Type B pancreatic cell (in vitro differentiated cells): ENCODE data around the gene TGDS. TPM values are rescaled to one million over a fixed set of nuclear protein-coding genes. Genes with fewer than 3 reads are reported as not detected.
"Not testable (repeated sequence)": the region's sequence is repeated elsewhere in the genome, so short reads cannot be mapped to it uniquely, and the experiment has no call there.

ENCODE experiments used
- DNase-seq: peaks from one replicate; pipeline ENCODE4 v3.0.0; 2021; ENCODE audit warnings: mixed read lengths; ENCODE audit not compliant: unreplicated experiment; ENCODE audit errors: extremely low spot score
- H3K27ac Mint-ChIP-seq: 2 replicates; pipeline ENCODE4 v1.8.0; 2021; ENCODE audit warnings: mild to moderate bottlenecking, mixed read lengths
- H3K27me3 Mint-ChIP-seq: 2 replicates; pipeline ENCODE4 v1.8.0; 2021; ENCODE audit warnings: mixed read lengths
- H3K36me3 Mint-ChIP-seq: 2 replicates; pipeline ENCODE4 v1.8.0; 2021; ENCODE audit warnings: mixed read lengths
- H3K4me1 Mint-ChIP-seq: one replicate; pipeline ENCODE4 v1.8.0; 2021; ENCODE audit warnings: mixed read lengths; ENCODE audit not compliant: unreplicated experiment
- H3K4me3 Mint-ChIP-seq: 2 replicates; pipeline ENCODE4 v1.8.0; 2021; ENCODE audit warnings: mild to moderate bottlenecking, mixed read lengths
- H3K9me3 Mint-ChIP-seq: 2 replicates; pipeline ENCODE4 v1.8.0; 2021; ENCODE audit warnings: mixed read lengths
- long read RNA-seq: library from polyadenylated mRNA; unstranded; transcript quantifications from one replicate; pipeline ENCODE4 v2.0.0, GENCODE V29; 2020
- total RNA-seq: library from RNA; stranded (reverse); gene quantifications from 2 replicates; pipeline ENCODE4 v1.2.1, GENCODE V29; 2021; ENCODE audit warnings: low replicate concordance
- TF ChIP-seq, protein P1 (sequence below): fragments of 200-600 bp; sonication (generic); conservative IDR thresholded peaks from 2 replicates; pipeline ENCODE4 v1.5.0; 2021; ENCODE audit warnings: antibody characterized with exemption, mild to moderate bottlenecking

The TGDS gene, protein sequence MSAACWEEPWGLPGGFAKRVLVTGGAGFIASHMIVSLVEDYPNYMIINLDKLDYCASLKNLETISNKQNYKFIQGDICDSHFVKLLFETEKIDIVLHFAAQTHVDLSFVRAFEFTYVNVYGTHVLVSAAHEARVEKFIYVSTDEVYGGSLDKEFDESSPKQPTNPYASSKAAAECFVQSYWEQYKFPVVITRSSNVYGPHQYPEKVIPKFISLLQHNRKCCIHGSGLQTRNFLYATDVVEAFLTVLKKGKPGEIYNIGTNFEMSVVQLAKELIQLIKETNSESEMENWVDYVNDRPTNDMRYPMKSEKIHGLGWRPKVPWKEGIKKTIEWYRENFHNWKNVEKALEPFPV
- 10.8 and 11.7 TPM in 2 replicates for total RNA-seq
- long read RNA-seq, transcript TGDS-201 (12 exons, 1,905 nt): major isoform, 27 of 58 reads
- long read RNA-seq, partial matches to known transcripts: 15 of 58 reads
- long read RNA-seq, other reads (novel, unspliced or antisense): 16 of 58 reads

DNA sequence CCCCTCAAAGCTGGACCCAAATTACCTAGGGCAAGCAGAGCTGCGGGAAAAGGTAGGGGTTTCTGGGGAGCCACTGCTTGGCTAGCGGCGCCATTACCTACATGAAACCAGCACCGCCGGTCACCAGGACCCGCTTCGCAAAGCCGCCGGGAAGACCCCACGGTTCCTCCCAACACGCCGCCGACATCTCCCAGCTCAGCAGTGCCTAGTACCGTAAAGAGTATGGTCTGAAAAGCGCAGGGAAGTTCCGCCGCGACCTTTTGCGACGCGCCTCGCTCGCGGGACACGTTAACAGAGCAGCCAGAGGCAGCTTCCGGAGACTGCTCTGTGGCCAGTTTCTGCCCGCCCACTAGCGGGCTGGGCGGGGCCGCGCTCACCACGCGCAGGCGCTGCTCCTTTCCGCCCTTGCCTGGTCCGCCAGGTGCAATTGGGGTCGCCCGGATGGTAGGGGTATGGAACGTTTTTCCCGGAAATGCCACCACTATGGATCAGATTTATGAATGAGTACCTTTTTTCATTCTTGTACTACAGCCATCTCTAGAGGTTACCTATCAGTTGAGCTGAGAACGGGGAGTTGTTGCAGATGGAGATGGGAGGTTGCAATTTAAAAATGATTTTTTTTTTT, at the start of gene TGDS:
TSS of gene TGDS (minus strand) at position 203 of the 625 bp plus-strand sequence. CDS start at position 187, 16 bp downstream.
- Mint-ChIP-seq H3K4me1 (peaks cover 19% of the 10 kb centered on the region), H3K27me3 (no peaks in the 10 kb centered on the region), H3K27ac (peak within 1 kb of the TSS; percentile 84), H3K4me3 (peak within 1 kb of the TSS; percentile 91), H3K36me3 (peaks cover 8% of the 10 kb centered on the region), H3K9me3 (peaks cover 9% of the 10 kb centered on the region)
- peak; percentile 86 for DNase-seq
- TF ChIP-seq, protein P1, sequence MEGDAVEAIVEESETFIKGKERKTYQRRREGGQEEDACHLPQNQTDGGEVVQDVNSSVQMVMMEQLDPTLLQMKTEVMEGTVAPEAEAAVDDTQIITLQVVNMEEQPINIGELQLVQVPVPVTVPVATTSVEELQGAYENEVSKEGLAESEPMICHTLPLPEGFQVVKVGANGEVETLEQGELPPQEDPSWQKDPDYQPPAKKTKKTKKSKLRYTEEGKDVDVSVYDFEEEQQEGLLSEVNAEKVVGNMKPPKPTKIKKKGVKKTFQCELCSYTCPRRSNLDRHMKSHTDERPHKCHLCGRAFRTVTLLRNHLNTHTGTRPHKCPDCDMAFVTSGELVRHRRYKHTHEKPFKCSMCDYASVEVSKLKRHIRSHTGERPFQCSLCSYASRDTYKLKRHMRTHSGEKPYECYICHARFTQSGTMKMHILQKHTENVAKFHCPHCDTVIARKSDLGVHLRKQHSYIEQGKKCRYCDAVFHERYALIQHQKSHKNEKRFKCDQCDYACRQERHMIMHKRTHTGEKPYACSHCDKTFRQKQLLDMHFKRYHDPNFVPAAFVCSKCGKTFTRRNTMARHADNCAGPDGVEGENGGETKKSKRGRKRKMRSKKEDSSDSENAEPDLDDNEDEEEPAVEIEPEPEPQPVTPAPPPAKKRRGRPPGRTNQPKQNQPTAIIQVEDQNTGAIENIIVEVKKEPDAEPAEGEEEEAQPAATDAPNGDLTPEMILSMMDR: peak; percentile 35

GRCh38 chr13:94641409-94641941, 45.5 kb upstream of the TGDS start:
- H3K4me3 Mint-ChIP-seq: peak overlapping the region; percentile 21
- H3K27ac Mint-ChIP-seq: peak overlapping the region; percentile 37
- peaks cover 4% of the 10 kb centered on the region for H3K9me3 Mint-ChIP-seq
- no peaks in the 10 kb centered on the region for H3K27me3 Mint-ChIP-seq
- TF ChIP-seq, protein P1: no peak
- no peak for DNase-seq
- H3K4me1 Mint-ChIP-seq: peaks cover 16% of the 10 kb centered on the region
- no peaks in the 10 kb centered on the region for H3K36me3 Mint-ChIP-seq

DNA sequence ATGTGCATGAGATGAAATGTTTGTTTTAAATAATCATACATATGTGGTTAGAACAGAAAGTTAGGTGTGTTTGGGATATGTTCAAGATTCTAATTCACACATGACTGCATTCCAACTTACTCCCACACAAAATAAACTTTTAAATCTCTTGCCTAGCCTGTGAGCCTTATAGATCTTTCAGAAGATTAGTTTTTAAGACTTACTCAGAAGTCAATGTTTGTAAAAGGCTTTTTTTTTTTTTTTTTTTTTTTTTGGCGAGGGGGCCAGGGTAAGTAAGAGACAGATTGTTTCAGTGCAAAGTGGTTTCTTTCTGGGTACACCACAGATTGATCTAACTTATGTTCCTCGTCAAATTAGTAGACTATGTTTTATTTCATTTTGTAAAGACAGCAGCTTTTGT, 44.8 kb upstream of the TGDS start:
- H3K27me3 Mint-ChIP-seq: no peaks in the 10 kb centered on the region
- H3K9me3 Mint-ChIP-seq: peaks cover 4% of the 10 kb centered on the region
- no peak for DNase-seq
- TF ChIP-seq, protein P1: no peak
- peaks cover 16% of the 10 kb centered on the region for H3K4me1 Mint-ChIP-seq
- H3K27ac Mint-ChIP-seq: no peak overlapping the region
- no peaks in the 10 kb centered on the region for H3K36me3 Mint-ChIP-seq
- peak overlapping the region; percentile 1 for H3K4me3 Mint-ChIP-seq

DNA sequence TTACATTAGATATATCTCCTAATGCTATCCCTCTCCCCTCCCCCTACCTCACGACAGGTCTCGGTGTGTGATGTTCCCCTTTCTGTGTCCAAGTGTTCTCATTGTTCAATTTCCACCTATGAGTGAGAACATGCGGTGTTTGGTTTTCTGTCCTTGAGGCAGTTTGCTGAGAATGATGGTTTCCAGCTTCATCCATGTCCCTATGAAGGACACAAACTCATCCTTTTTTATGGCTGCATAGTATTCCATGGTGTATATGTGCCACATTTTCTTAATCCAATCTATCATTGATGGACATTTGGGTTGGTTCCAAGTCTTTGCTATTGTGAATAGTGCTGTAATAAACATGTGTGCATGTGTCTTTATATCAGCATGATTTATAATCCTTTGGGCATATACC, 41.7 kb upstream of the TGDS start:
- H3K9me3 Mint-ChIP-seq, H3K27ac Mint-ChIP-seq, H3K27me3 Mint-ChIP-seq, H3K4me3 Mint-ChIP-seq, DNase-seq: not testable (repeated sequence)
- H3K4me1 Mint-ChIP-seq: peaks cover 16% of the 10 kb centered on the region
- H3K36me3 Mint-ChIP-seq: peaks cover 10% of the 10 kb centered on the region

DNA sequence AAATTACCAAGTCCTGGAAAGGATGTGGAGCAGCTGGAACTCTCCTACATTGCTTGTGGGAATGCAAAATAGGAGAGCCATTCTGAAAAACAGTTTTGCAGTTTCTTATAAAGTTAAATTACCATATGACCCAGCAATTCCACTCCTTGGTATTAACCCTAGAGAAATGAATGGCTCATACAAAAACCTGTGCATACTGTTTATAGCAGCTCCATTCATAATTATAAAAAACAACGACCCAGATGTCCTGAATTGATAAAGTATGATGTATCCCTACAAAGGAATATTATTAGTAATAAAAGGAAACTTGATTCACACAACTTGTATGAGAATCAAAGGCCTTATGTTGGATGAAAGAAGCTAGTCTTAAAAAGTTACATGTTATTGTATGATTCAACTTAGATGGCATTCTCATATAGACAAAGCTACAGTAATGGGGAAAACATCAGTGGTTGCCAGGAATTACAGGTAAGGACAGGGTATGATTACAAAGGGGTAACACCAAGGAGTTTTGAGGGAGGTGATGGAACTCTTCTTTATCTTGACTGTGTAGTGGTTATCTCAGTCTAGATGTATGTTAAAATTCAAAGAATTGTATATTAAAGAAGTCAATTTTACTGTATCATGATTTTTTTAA, 41.1 kb upstream of the TGDS start:
- TF ChIP-seq, protein P1: no peak
- H3K4me1 Mint-ChIP-seq: peaks cover 16% of the 10 kb centered on the region

DNA sequence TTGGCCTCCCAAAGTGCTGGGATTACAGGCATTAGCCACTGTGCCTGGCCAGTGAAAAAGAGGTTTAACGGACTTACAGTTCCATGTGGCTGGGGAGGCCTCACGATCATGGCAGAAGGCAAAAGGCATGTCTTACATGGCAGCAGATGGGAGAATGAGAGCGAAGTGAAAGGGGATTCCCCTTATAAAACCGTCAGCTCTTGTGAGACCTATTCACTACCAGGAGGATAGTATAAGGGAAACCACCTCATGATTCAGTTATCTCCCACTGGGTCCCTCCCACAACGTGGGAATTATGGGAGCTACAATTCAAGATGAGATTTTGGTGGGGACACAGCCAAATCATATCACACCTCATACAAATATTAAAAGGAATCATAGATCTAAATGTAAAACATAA, 40.1 kb upstream of the TGDS start:
- not testable (repeated sequence) for H3K4me3 Mint-ChIP-seq, H3K27ac Mint-ChIP-seq, H3K4me1 Mint-ChIP-seq

More for the DNA sequence above, 41.1 kb upstream of the TGDS start:
- Mint-ChIP-seq H3K36me3 (peaks cover 11% of the 10 kb centered on the region), H3K4me3 (no peak overlapping the region), H3K27me3 (no peaks in the 10 kb centered on the region), H3K27ac (no peak overlapping the region), H3K9me3 (peaks cover 4% of the 10 kb centered on the region)
- DNase-seq: no peak

More for the DNA sequence above, 40.1 kb upstream of the TGDS start:
- peaks cover 17% of the 10 kb centered on the region for H3K36me3 Mint-ChIP-seq
- H3K27me3 Mint-ChIP-seq, DNase-seq, H3K9me3 Mint-ChIP-seq: not testable (repeated sequence)
